HEK293 (cell line): Measurements from ENCODE around the gene SPTBN2.

Experiments used
- CTCF ChIA-PET: fragments of 350-600 bp; formaldehyde crosslinking; extraction: SDS; loops from one replicate; lab custom pipeline; 2021; ENCODE audit warnings: antibody characterized with exemption; lab: Yijun Ruan, JAX
- POLR2A ChIA-PET: fragments of 300-600 bp; formaldehyde crosslinking; extraction: SDS; loops from one replicate; lab custom pipeline; 2020; ENCODE audit warnings: antibody characterized with exemption, inconsistent platforms; lab: Yijun Ruan, JAX
- H3K27ac ChIP-seq: fragments of 200-500 bp; sonication (Bioruptor generic); 2 replicates; pipeline ENCODE4 v1.5.1; 2014; ENCODE audit warnings: low read depth, low read length, control low read depth, inconsistent platforms; ENCODE audit errors: extremely low read depth
- H3K36me3 ChIP-seq, 2 experiments: fragments of 200-500 bp in 1 of 2; sonication (Bioruptor generic) in 1 of 2; 1 replicate in 1 of 2; 2 replicates in 1 of 2; pipeline ENCODE4 v1.5.1; 2014 to 2017; ENCODE audit warnings: inconsistent platforms in 2 of 2, low read length in 2 of 2; ENCODE audit not compliant: control insufficient read depth in 2 of 2, insufficient read depth in 1 of 2
- H3K4me1 ChIP-seq: fragments of 200-500 bp; sonication (Bioruptor generic); 2 replicates; pipeline ENCODE4 v1.5.1; 2014; ENCODE audit warnings: mild to moderate bottlenecking, low read length, inconsistent platforms; ENCODE audit not compliant: control insufficient read depth, insufficient read depth
- H3K4me3 ChIP-seq: 2 replicates; pipeline ENCODE4 v1.5.1; 2011; ENCODE audit warnings: low read depth, mild to moderate bottlenecking, control low read depth, low read length, moderate library complexity
- H3K9me3 ChIP-seq: fragments of 200-500 bp; sonication (Bioruptor generic); 2 replicates; pipeline ENCODE4 v1.5.1; 2014; ENCODE audit warnings: low read depth, low read length, inconsistent platforms; ENCODE audit not compliant: control insufficient read depth, insufficient read depth
- HOXC10 ChIP-seq: sonication (generic); formaldehyde crosslinking; IDR thresholded peaks from 2 replicates; pipeline ENCODE4 v1.8.1; 2023; ENCODE audit warnings: mild to moderate bottlenecking, missing genetic modification reagents
- WT1 ChIP-seq: fragments of 450-650 bp; formaldehyde crosslinking; IDR thresholded peaks from 2 replicates; pipeline ENCODE4 v1.5.1; 2016; ENCODE audit warnings: missing biosample characterization, missing genetic modification characterization
- ZBTB7A ChIP-seq: fragments of 450-650 bp; formaldehyde crosslinking; IDR thresholded peaks from 2 replicates; pipeline ENCODE4 v1.5.1; 2016; ENCODE audit warnings: low read depth, missing biosample characterization, missing genetic modification characterization
- ZNF274 ChIP-seq, 2 experiments: fragments of 200-500 bp in 1 of 2; fragments of 450-650 bp in 1 of 2; sonication (Bioruptor generic) in 1 of 2; formaldehyde crosslinking in 1 of 2; IDR thresholded peaks; 2 replicates each; pipeline versions ENCODE4 v1.5.1 to v1.6.1; 2014 to 2016; ENCODE audit warnings: borderline replicate concordance in 1 of 2, inconsistent platforms in 1 of 2, low read length in 1 of 2, missing biosample characterization in 1 of 2, missing genetic modification characterization in 1 of 2
- ZNF473 ChIP-seq: fragments of 450-650 bp; formaldehyde crosslinking; IDR thresholded peaks from 2 replicates; pipeline ENCODE4 v1.5.1; 2017; ENCODE audit warnings: missing biosample characterization, missing genetic modification characterization
- ZNF530 ChIP-seq: fragments of 450-650 bp; formaldehyde crosslinking; IDR thresholded peaks from 2 replicates; pipeline ENCODE4 v1.5.1; 2016; ENCODE audit warnings: low read depth, missing biosample characterization, missing genetic modification characterization
- ZNF843 ChIP-seq: fragments of 450-650 bp; formaldehyde crosslinking; IDR thresholded peaks from 2 replicates; pipeline ENCODE4 v1.5.1; 2016; ENCODE audit warnings: missing biosample characterization, missing genetic modification characterization
- TF ChIP-seq, protein P1 (sequence below): fragments of 450-650 bp; formaldehyde crosslinking; IDR thresholded peaks from 2 replicates; pipeline ENCODE4 v1.5.1; 2016; ENCODE audit warnings: missing biosample characterization, missing genetic modification characterization
- TF ChIP-seq, protein P2 (sequence below): fragments of 450-650 bp; formaldehyde crosslinking; IDR thresholded peaks from 2 replicates; pipeline ENCODE4 v1.5.1; 2016; ENCODE audit warnings: missing biosample characterization, missing genetic modification characterization
- TF ChIP-seq, protein P3 (sequence below): fragments of 450-650 bp; formaldehyde crosslinking; IDR thresholded peaks from 2 replicates; pipeline ENCODE4 v1.5.1; 2016; ENCODE audit warnings: missing biosample characterization, missing genetic modification characterization

The SPTBN2 gene

DNA sequence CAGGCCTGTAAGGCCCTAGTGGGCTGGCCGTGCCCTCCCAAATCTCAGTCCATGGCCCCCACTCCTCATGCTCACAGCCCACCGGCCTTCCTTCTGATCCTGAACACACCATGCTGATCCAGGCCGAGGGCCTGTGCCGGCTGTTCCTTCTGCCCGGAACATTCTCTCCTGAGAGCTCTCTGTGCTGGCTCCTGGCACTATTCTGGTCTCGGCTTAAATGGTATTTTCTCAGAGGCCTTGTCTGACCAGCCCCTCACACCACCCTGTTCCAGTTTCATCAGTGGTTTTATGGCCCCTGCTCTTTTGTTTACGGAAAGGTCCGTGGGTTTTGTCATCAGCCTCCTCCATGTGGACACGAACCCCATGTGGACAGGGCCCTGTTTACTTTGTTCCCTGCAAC is 22.0 kb downstream of the SPTBN2 start (continued):
- TF ChIP-seq, protein P1, sequence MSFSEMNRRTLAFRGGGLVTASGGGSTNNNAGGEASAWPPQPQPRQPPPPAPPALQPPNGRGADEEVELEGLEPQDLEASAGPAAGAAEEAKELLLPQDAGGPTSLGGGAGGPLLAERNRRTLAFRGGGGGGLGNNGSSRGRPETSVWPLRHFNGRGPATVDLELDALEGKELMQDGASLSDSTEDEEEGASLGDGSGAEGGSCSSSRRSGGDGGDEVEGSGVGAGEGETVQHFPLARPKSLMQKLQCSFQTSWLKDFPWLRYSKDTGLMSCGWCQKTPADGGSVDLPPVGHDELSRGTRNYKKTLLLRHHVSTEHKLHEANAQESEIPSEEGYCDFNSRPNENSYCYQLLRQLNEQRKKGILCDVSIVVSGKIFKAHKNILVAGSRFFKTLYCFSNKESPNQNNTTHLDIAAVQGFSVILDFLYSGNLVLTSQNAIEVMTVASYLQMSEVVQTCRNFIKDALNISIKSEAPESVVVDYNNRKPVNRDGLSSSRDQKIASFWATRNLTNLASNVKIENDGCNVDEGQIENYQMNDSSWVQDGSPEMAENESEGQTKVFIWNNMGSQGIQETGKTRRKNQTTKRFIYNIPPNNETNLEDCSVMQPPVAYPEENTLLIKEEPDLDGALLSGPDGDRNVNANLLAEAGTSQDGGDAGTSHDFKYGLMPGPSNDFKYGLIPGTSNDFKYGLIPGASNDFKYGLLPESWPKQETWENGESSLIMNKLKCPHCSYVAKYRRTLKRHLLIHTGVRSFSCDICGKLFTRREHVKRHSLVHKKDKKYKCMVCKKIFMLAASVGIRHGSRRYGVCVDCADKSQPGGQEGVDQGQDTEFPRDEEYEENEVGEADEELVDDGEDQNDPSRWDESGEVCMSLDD (tag by site-specific recombination) = no peak
- no peak for TF ChIP-seq ZNF530 (tag by site-specific recombination)
- TF ChIP-seq, protein P2, sequence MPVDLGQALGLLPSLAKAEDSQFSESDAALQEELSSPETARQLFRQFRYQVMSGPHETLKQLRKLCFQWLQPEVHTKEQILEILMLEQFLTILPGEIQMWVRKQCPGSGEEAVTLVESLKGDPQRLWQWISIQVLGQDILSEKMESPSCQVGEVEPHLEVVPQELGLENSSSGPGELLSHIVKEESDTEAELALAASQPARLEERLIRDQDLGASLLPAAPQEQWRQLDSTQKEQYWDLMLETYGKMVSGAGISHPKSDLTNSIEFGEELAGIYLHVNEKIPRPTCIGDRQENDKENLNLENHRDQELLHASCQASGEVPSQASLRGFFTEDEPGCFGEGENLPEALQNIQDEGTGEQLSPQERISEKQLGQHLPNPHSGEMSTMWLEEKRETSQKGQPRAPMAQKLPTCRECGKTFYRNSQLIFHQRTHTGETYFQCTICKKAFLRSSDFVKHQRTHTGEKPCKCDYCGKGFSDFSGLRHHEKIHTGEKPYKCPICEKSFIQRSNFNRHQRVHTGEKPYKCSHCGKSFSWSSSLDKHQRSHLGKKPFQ (tag by site-specific recombination) = no peak

DNA sequence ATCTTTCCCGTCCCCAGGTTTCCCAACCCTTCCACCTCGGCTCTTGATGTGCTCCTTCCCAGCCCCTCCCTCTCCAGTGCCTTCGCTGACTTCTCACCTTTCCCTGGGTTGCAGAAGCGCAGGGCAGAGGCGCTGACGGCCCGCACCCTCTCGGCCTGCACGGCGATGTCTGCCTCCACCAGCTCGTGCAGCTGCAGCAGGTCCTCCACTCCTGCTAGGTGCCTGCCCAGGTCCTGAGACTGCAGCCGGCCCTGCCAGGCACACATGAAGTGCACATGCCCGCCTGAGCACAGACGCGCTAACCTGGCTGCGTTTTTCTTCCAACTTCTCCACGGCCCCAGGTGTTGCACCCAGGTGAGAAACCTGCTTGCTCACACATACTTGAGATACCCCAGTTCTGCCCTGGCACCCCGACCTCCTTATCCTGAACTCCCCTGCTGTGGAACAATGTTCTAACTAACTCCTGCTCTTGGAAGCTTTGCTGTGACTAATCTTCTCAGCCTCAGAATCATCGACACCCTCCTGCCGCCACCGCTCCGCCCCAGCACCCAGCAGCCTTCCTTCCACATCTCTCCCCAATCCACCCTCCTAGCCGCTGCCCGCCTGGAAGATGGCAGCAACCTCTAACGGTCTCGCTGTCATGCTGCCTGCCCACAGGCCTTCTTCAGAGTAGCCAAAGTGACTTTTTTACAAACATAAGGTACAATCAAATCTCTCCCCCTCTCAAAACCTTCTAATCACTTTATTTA is 23.3 kb downstream of the SPTBN2 start:
- TF ChIP-seq ZNF843 (tag by site-specific recombination) = no peak
- TF ChIP-seq WT1 (tag by site-specific recombination) = no peak
- no peak for TF ChIP-seq ZNF274 (IDR thresholded peaks at IDR 0.05; ENCODE audit: low read length)
- no peak for TF ChIP-seq ZNF274 (tag by site-specific recombination; IDR thresholded peaks at IDR 0.05; ENCODE audit: borderline replicate concordance)
- TF ChIP-seq, all 188 proteins: peak for 0
- H3K4me3 ChIP-seq = no peak overlapping the region
- H3K9me3 ChIP-seq = no peaks in the 10 kb centered on the region
- ChIA-PET POLR2A (no interaction called here), CTCF (interaction anchor here (0.6 kb wide), 1 partner anchor 30 kb away, joined by 4 read pairs; no protein-coding TSS in a partner anchor)
- no peaks in the 10 kb centered on the region for H3K4me1 ChIP-seq
- H3K27ac ChIP-seq = no peak overlapping the region
- peaks cover 4 to 61% of the 10 kb centered on the region in 2 experiments; a peak in 2 of 3 replicates for H3K36me3 ChIP-seq

DNA sequence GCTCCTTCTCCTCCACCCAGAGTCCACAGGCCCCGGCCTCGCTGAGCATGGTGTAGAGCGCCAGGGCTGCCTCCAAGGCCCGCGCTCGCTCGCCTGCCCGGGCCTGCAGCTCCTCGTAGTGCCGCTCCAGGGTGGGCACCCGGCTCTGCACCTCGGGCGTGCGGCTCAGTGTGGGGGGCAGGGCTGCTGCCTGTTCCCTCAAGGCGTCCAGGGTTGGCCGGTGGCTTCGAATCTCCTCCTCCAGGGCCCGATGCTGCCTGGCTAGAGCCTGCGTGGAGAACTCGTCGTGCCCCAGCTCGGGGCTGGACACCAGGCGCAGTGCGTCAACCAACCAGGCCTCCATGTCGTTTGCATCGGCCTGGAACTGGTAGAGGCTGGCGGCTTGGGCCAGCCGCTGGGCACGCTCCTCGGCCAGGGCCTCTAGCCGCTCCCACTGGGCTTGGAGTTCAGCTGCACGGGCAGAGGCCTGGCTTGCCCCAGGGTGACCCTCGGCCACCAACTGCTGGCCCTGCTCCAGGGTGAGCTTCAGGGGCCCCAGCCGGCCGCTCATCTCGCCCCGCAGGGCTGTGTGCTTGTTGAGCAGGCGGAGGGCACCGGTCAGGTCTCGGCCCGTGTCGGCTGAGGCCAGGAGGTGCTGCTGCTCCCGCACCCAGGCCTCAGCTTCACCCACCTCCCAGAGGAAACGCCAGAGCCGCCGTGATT is 24.2 kb downstream of the SPTBN2 start:
- ChIA-PET POLR2A (interaction anchor here (0.6 kb wide), 1 partner anchor 1539 kb away, joined by 6 read pairs; no protein-coding TSS in a partner anchor), CTCF (no interaction called here)
- TF ChIP-seq HOXC10 (no peak), ZNF473 (no peak), ZBTB7A (tag by site-specific recombination) (no peak)
- TF ChIP-seq, protein P3, sequence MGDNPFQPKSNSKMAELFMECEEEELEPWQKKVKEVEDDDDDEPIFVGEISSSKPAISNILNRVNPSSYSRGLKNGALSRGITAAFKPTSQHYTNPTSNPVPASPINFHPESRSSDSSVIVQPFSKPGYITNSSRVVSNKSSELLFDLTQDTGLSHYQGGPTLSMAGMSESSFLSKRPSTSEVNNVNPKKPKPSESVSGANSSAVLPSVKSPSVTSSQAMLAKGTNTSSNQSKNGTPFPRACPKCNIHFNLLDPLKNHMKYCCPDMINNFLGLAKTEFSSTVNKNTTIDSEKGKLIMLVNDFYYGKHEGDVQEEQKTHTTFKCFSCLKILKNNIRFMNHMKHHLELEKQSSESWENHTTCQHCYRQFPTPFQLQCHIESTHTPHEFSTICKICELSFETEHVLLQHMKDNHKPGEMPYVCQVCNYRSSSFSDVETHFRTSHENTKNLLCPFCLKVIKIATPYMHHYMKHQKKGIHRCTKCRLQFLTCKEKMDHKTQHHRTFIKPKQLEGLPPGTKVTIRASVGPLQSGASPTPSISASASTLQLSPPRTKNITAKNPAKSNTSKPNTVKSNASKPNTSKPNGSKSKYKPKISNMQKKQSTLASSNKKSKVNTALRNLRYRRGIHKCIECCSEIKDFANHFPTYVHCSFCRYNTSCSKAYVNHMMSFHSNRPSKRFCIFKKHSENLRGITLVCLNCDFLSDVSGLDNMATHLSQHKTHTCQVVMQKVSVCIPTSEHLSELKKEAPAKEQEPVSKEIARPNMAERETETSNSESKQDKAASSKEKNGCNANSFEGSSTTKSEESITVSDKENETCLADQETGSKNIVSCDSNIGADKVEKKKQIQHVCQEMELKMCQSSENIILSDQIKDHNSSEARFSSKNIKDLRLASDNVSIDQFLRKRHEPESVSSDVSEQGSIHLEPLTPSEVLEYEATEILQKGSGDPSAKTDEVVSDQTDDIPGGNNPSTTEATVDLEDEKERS = no peak
- Histone ChIP-seq H3K4me1 (no peaks in the 10 kb centered on the region), H3K4me3 (no peak overlapping the region), H3K27ac (no peak overlapping the region), H3K36me3 (peaks cover 9 to 64% of the 10 kb centered on the region in 2 experiments; a peak in 2 of 3 replicates), H3K9me3 (no peaks in the 10 kb centered on the region)
